ENCODE results near the gene RCE1.

Gene RCE1

GRCh38 chr11:66874232-66874631, 31.0 kb downstream of the RCE1 start:
- Histone ChIP-seq H3K4me2 (no peak overlapping the region), H3K36me3 (ENCODE audit: insufficient read depth) (no peaks in the 10 kb centered on the region), H3K79me2 (ENCODE audit: insufficient read depth, low read depth) (no peaks in the 10 kb centered on the region), H3K4me1 (ENCODE audit: low read depth, poor library complexity, severe bottlenecking) (peaks cover 9% of the 10 kb centered on the region), H3K27me3 (ENCODE audit: insufficient read depth, low read depth) (no peaks in the 10 kb centered on the region), H3K27ac (no peak overlapping the region), H3K9ac (no peak overlapping the region), H3K4me3 (IDR thresholded peaks at IDR 0.05; ENCODE audit: insufficient read depth, low read depth, low read length) (no peak overlapping the region), H2AFZ (ENCODE audit: low read depth) (no peak overlapping the region), H4K20me1 (ENCODE audit: insufficient read depth) (no peaks in the 10 kb centered on the region)
- no peak for TF ChIP-seq CTCF (conservative IDR thresholded peaks at IDR 0.05; ENCODE audit: low read depth, low read length)

- Histone ChIP-seq H3K27me3 (ENCODE audit: insufficient read depth, low read depth) (no peaks in the 10 kb centered on the region), H2AFZ (ENCODE audit: low read depth) (no peak overlapping the region), H3K9ac (no peak overlapping the region), H3K36me3 (ENCODE audit: insufficient read depth) (no peaks in the 10 kb centered on the region), H3K4me1 (ENCODE audit: low read depth, poor library complexity, severe bottlenecking) (peaks cover 9% of the 10 kb centered on the region), H3K4me3 (IDR thresholded peaks at IDR 0.05; ENCODE audit: insufficient read depth, low read depth, low read length) (no peak overlapping the region), H3K27ac (no peak overlapping the region), H3K4me2 (no peak overlapping the region), H4K20me1 (ENCODE audit: insufficient read depth) (no peaks in the 10 kb centered on the region), H3K79me2 (ENCODE audit: insufficient read depth, low read depth) (no peaks in the 10 kb centered on the region)
- TF ChIP-seq CTCF (conservative IDR thresholded peaks at IDR 0.05; ENCODE audit: low read depth, low read length), result no peak
These were observed 32.1 kb downstream of the RCE1 start for GRCh38 chr11:66875378-66875777.

- no peak overlapping the region for H3K4me2 ChIP-seq
- no peaks in the 10 kb centered on the region for H3K79me2 ChIP-seq (ENCODE audit: insufficient read depth, low read depth)
- no peak overlapping the region for H3K9ac ChIP-seq
- no peak overlapping the region for H3K4me3 ChIP-seq (IDR thresholded peaks at IDR 0.05; ENCODE audit: insufficient read depth, low read depth, low read length)
- H3K27me3 ChIP-seq (ENCODE audit: insufficient read depth, low read depth), result no peaks in the 10 kb centered on the region
- no peaks in the 10 kb centered on the region for H4K20me1 ChIP-seq (ENCODE audit: insufficient read depth)
- no peak overlapping the region for H3K27ac ChIP-seq
- no peaks in the 10 kb centered on the region for H3K36me3 ChIP-seq (ENCODE audit: insufficient read depth)
- no peak overlapping the region for H2AFZ ChIP-seq (ENCODE audit: low read depth)
- TF ChIP-seq CTCF (conservative IDR thresholded peaks at IDR 0.05; ENCODE audit: low read depth, low read length), result no peak
- peaks cover 27% of the 10 kb centered on the region for H3K4me1 ChIP-seq (ENCODE audit: low read depth, poor library complexity, severe bottlenecking)
These were observed 34.5 kb downstream of the RCE1 start for GRCh38 chr11:66877588-66878385.

GRCh38 chr11:66878474-66878873, 35.2 kb downstream of the RCE1 start:
- TF ChIP-seq CTCF (conservative IDR thresholded peaks at IDR 0.05; ENCODE audit: low read depth, low read length), result no peak
- no peaks in the 10 kb centered on the region for H4K20me1 ChIP-seq (ENCODE audit: insufficient read depth)
- H3K27me3 ChIP-seq (ENCODE audit: insufficient read depth, low read depth), result no peaks in the 10 kb centered on the region
- H2AFZ ChIP-seq (ENCODE audit: low read depth), result no peak overlapping the region
- H3K4me3 ChIP-seq (IDR thresholded peaks at IDR 0.05; ENCODE audit: insufficient read depth, low read depth, low read length), result no peak overlapping the region
- no peak overlapping the region for H3K4me2 ChIP-seq
- no peak overlapping the region for H3K9ac ChIP-seq
- no peaks in the 10 kb centered on the region for H3K36me3 ChIP-seq (ENCODE audit: insufficient read depth)
- H3K4me1 ChIP-seq (ENCODE audit: low read depth, poor library complexity, severe bottlenecking), result peaks cover 27% of the 10 kb centered on the region
- H3K79me2 ChIP-seq (ENCODE audit: insufficient read depth, low read depth), result no peaks in the 10 kb centered on the region
- H3K27ac ChIP-seq, result no peak overlapping the region

All from KMS-11 (cell line).